GM12878 (cell line): ENCODE data around the gene MPRIP. TPM values are rescaled to one million over a fixed set of nuclear protein-coding genes. Genes with fewer than 3 reads are reported as not detected.

Source experiments
- ATAC-seq: fragments of 200-7000 bp; cut with Tn5 transposase; 3 replicates; pipeline ENCODE4 v1.9.1; 2020; ENCODE audit warnings: mild to moderate bottlenecking, moderate library complexity
- BruUV-seq: library from RNA; stranded (reverse); fragments of 400-500 nt; replicated peaks from 2 replicates; lab custom pipeline; 2021; lab: Mats Ljungman, UMichigan
- CTCF ChIA-PET: fragments of 300-600 bp; sonication (Branson Sonifier 250); formaldehyde crosslinking; extraction: SDS; loops from one replicate; lab custom pipeline; 2021; ENCODE audit warnings: inconsistent platforms; lab: Yijun Ruan, JAX
- POLR2A ChIA-PET: fragments of 350-600 bp; formaldehyde crosslinking; extraction: SDS; loops from one replicate; lab custom pipeline; 2021; ENCODE audit warnings: inconsistent platforms; lab: Charles Lee
- RAD21 ChIA-PET: fragments of 300-600 bp; sonication (Branson Sonifier 250); formaldehyde crosslinking; loops from one replicate; lab custom pipeline; 2023; ENCODE audit warnings: antibody characterized with exemption; ENCODE audit not compliant: unreplicated experiment; lab: Charles Lee
- SMC1A ChIA-PET: fragments of 300-600 bp; sonication (Branson Sonifier 250); formaldehyde crosslinking; loops from one replicate; lab custom pipeline; 2023; ENCODE audit not compliant: unreplicated experiment, uncharacterized antibody; lab: Charles Lee
- DNase-seq: peaks from one replicate; pipeline ENCODE4 v3.0.0-alpha.2; 2011; ENCODE audit warnings: low read depth, low spot score
- FAIRE-seq: peaks from 3 replicates; lab custom pipeline; 2011; peaks lifted over from hg19 to GRCh38; lab: Jason Lieb, UNC
- H2AFZ ChIP-seq: 2 replicates; pipeline ENCODE4 v1.6.0; 2011; ENCODE audit warnings: low read depth, low read length, control low read depth; ENCODE audit not compliant: control insufficient read depth
- H3K27ac ChIP-seq: 2 replicates; pipeline ENCODE4 v1.5.1; 2011; ENCODE audit warnings: control low read depth; ENCODE audit not compliant: control insufficient read depth, insufficient read depth
- H3K27me3 ChIP-seq, 2 experiments: replicated peaks in 1 of 2; 2 replicates each; pipeline versions ENCODE4 v1.6.0 to v1.6.1; 2011; ENCODE audit warnings: low read length in 1 of 2; ENCODE audit not compliant: control insufficient read depth in 2 of 2, insufficient read depth in 2 of 2
- H3K36me3 ChIP-seq, 2 experiments: 2 replicates each; pipeline ENCODE4 v1.5.1; 2011; ENCODE audit warnings: low read length in 1 of 2; ENCODE audit not compliant: control insufficient read depth in 2 of 2, insufficient read depth in 2 of 2
- H3K4me1 ChIP-seq: 2 replicates; pipeline ENCODE4 v1.6.1; 2011; ENCODE audit warnings: mild to moderate bottlenecking, low read length, moderate library complexity, mixed read lengths; ENCODE audit not compliant: control insufficient read depth, insufficient read depth
- H3K4me2 ChIP-seq: 2 replicates; pipeline ENCODE4 v1.6.0; 2011; ENCODE audit warnings: control low read depth; ENCODE audit not compliant: control insufficient read depth, insufficient read depth
- H3K4me3 ChIP-seq: fragments of 200-600 bp; sonication (generic); 2 replicates; pipeline ENCODE4 v1.5.1; 2016
- H3K79me2 ChIP-seq: 2 replicates; pipeline ENCODE4 v1.6.0; 2011; ENCODE audit warnings: low read length; ENCODE audit not compliant: control insufficient read depth, insufficient read depth
- H3K9ac ChIP-seq: 2 replicates; pipeline ENCODE4 v1.8.0; 2011; ENCODE audit warnings: low read length, control low read depth, mixed read lengths; ENCODE audit not compliant: control insufficient read depth, insufficient read depth
- H3K9me3 ChIP-seq: replicated peaks from 3 replicates; pipeline ENCODE4 v1.5.1; 2011; ENCODE audit warnings: mild to moderate bottlenecking, low read length; ENCODE audit not compliant: control insufficient read depth, insufficient read depth
- H4K20me1 ChIP-seq: 2 replicates; pipeline ENCODE4 v1.6.0; 2011; ENCODE audit not compliant: control insufficient read depth, insufficient read depth
- BCL11A ChIP-seq: IDR thresholded peaks from 2 replicates; pipeline ENCODE4 v1.6.1; 2011; ENCODE audit warnings: low read depth, low read length
- EED ChIP-seq: sonication (generic); IDR thresholded peaks from 2 replicates; pipeline ENCODE4 v1.6.1; 2016; ENCODE audit warnings: antibody characterized with exemption, low read depth
- GATAD2B ChIP-seq: fragments of 450-650 bp; conservative IDR thresholded peaks from 2 replicates; pipeline ENCODE4 v1.6.1; 2017; ENCODE audit warnings: low read depth, mild to moderate bottlenecking, moderate library complexity
- HDAC2 ChIP-seq: fragments of 200-600 bp; sonication (generic); IDR thresholded peaks from 2 replicates; pipeline ENCODE4 v1.6.1; 2017
- LARP7 ChIP-seq: fragments of 450-650 bp; IDR thresholded peaks from 2 replicates; pipeline ENCODE4 v1.6.1; 2017; ENCODE audit warnings: mild to moderate bottlenecking
- MEF2B ChIP-seq: fragments of 450-650 bp; IDR thresholded peaks from 2 replicates; pipeline ENCODE4 v1.6.1; 2018; ENCODE audit warnings: mild to moderate bottlenecking, moderate library complexity; ENCODE audit not compliant: partially characterized antibody, poor library complexity, severe bottlenecking
- NBN ChIP-seq: fragments of 450-650 bp; IDR thresholded peaks from 2 replicates; pipeline ENCODE4 v1.6.1; 2016
- NFYB ChIP-seq: IDR thresholded peaks from 2 replicates; pipeline ENCODE4 v1.6.1; 2011; ENCODE audit warnings: low read depth, mild to moderate bottlenecking, low read length, improper control_type of control experiment, moderate library complexity; ENCODE audit not compliant: insufficient read depth
- NR2C1 ChIP-seq: fragments of 450-650 bp; IDR thresholded peaks from 2 replicates; pipeline ENCODE4 v1.6.1; 2017; ENCODE audit warnings: antibody characterized with exemption, mild to moderate bottlenecking, moderate library complexity
- PAX8 ChIP-seq: fragments of 450-650 bp; IDR thresholded peaks from 2 replicates; pipeline ENCODE4 v1.6.1; 2017; ENCODE audit warnings: mild to moderate bottlenecking, moderate library complexity
- RAD21 ChIP-seq: IDR thresholded peaks from 2 replicates; pipeline ENCODE4 v1.6.1; 2011; ENCODE audit warnings: mild to moderate bottlenecking, low read depth, low read length, moderate library complexity; ENCODE audit not compliant: insufficient read depth
- SIX5 ChIP-seq: IDR thresholded peaks from 2 replicates; pipeline ENCODE4 v1.6.1; 2011; ENCODE audit warnings: mild to moderate bottlenecking, low read depth, low read length, moderate library complexity; ENCODE audit not compliant: severe bottlenecking
- SMC3 ChIP-seq: IDR thresholded peaks from 2 replicates; pipeline ENCODE4 v1.6.1; 2011; ENCODE audit warnings: low read length, improper control_type of control experiment, borderline replicate concordance
- STAT1 ChIP-seq: fragments of 450-650 bp; conservative IDR thresholded peaks from 2 replicates; pipeline ENCODE4 v1.6.1; 2014; ENCODE audit warnings: antibody characterized with exemption, mild to moderate bottlenecking
- YY1 ChIP-seq: IDR thresholded peaks from 2 replicates; pipeline ENCODE4 v1.6.1; 2011; ENCODE audit warnings: low read depth, mild to moderate bottlenecking, low read length
- ZNF384 ChIP-seq: IDR thresholded peaks from 2 replicates; pipeline ENCODE4 v1.6.1; 2012; ENCODE audit warnings: low read depth, mild to moderate bottlenecking, low read length, improper control_type of control experiment, borderline replicate concordance
- ZZZ3 ChIP-seq: IDR thresholded peaks from 2 replicates; pipeline ENCODE4 v1.6.1; 2011; ENCODE audit warnings: low read depth; ENCODE audit not compliant: control insufficient read depth, insufficient read length
- WGBS: methylation state at CpG from one replicate; pipeline ENCODE4 v1.1.6; 2016; ENCODE audit warnings: low lambda C conversion rate; ENCODE audit not compliant: insufficient replicate concordance, insufficient coverage; ENCODE audit errors: missing lambda C conversion rate; 5-methylcytosine and 5-hydroxymethylcytosine counted together
- in situ Hi-C: fragments of 300-500 bp; cut with MboI; formaldehyde crosslinking; loops from 9 replicates; pipeline ENCODE4 v1.14.3; 2018; ENCODE audit warnings: mixed read lengths
- intact Hi-C: fragments of 100-400 bp; cut with micrococcal nuclease; formaldehyde crosslinking; loops from one replicate; pipeline ENCODE4 v1.14.2; 2022; ENCODE audit not compliant: unreplicated experiment
- polyA plus RNA-seq, 11 experiments: library from polyadenylated mRNA; depleted of rRNA in 4 of 11; unstranded in 6 of 11; stranded (reverse) in 5 of 11; fragments of >200 nt; fragmentation: Nextera tagmentation in 4 of 11; fragmentation: Illumina TruSeq in 1 of 11; extraction: Ambion mirVana in 4 of 11; extraction: Trizol in 1 of 11; gene quantifications; 1 replicate in 1 of 11; 2 replicates in 10 of 11; pipeline versions ENCODE4 v1.2.1 to v1.2.3, GENCODE V29; 2011 to 2016; ENCODE audit warnings: inconsistent platforms in 2 of 11, missing spikeins in 2 of 11, low read depth in 1 of 11
- total RNA-seq, 4 experiments: library from RNA; depleted of rRNA in 3 of 4; stranded (reverse); fragments of >200 nt in 3 of 4; fragmentation: Illumina TruSeq in 1 of 4; extraction: Trizol in 1 of 4; gene quantifications; 2 replicates each; pipeline versions ENCODE4 v1.2.1 to v1.2.3, GENCODE V29; 2013 to 2021
- TF ChIP-seq, protein P1 (sequence below): fragments of 450-650 bp; IDR thresholded peaks from 2 replicates; pipeline ENCODE4 v1.6.1; 2018; ENCODE audit warnings: borderline replicate concordance, mild to moderate bottlenecking; ENCODE audit not compliant: partially characterized antibody
- TF ChIP-seq, protein P2 (sequence below): IDR thresholded peaks from 2 replicates; pipeline ENCODE4 v1.6.1; 2012; ENCODE audit warnings: low read length, inconsistent platforms
- TF ChIP-seq, protein P3 (sequence below): IDR thresholded peaks from 2 replicates; pipeline ENCODE4 v1.6.1; 2011; ENCODE audit warnings: mild to moderate bottlenecking, low read depth, low read length, moderate library complexity; ENCODE audit not compliant: insufficient replicate concordance

MPRIP gene
- total and polyA plus RNA-seq, 10 of the 15 experiments (the other 5 are each of a cell fraction or from before 2014, with no cell fraction given), result 16.5 to 168 (median 71.7) TPM

DNA sequence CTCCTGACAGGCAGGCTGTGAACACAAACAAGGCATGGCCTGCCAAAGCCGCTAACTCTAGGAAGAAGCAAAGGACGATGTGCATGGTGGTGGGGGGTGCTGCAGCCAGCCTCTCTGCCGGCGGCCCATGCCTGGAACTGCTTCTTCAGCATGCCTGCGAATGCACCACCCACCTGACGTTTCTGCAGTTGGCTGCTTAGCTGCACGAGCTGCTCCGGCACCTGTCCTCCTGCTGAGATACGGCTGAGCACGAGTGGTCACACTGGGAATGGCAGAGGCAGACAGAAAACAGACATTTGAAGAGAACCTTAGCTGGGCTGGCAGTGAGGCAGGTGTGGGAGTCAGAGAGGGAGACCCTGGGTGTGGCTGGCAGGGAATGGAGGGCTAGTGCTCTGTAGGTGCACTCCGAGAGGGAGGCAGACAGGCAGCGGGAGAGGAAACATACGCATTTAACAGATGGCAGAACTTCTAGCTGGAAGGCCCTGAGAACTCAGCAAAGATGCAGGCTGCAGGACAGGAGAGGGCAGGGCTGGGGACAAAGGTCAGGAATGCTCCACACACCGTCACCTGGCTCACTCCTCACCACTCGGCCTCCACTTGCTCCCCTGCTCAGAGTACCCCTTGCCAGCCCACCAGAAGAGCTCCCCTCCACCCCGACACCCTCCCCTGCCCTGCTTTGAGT, 189.5 kb downstream of the MPRIP start:
- Histone ChIP-seq H3K4me2 (no peak overlapping the region), H3K36me3 (peaks cover 8 to 21% of the 10 kb centered on the region in 2 experiments; a peak in 3 of 4 replicates), H3K27ac (no peak overlapping the region), H3K27me3 (no peaks in the 10 kb centered on the region), H3K9ac (no peak overlapping the region), H4K20me1 (no peaks in the 10 kb centered on the region), H2AFZ (no peak overlapping the region), H3K79me2 (peaks cover 15% of the 10 kb centered on the region), H3K4me3 (no peak overlapping the region), H3K9me3 (no peaks in the 10 kb centered on the region), H3K4me1 (peaks cover 6% of the 10 kb centered on the region)
- in situ Hi-C loops, result no loop called here
- TF ChIP-seq PAX8, result no peak
- no peak for TF ChIP-seq RAD21
- no peak for TF ChIP-seq HDAC2
- TF ChIP-seq, protein P1, sequence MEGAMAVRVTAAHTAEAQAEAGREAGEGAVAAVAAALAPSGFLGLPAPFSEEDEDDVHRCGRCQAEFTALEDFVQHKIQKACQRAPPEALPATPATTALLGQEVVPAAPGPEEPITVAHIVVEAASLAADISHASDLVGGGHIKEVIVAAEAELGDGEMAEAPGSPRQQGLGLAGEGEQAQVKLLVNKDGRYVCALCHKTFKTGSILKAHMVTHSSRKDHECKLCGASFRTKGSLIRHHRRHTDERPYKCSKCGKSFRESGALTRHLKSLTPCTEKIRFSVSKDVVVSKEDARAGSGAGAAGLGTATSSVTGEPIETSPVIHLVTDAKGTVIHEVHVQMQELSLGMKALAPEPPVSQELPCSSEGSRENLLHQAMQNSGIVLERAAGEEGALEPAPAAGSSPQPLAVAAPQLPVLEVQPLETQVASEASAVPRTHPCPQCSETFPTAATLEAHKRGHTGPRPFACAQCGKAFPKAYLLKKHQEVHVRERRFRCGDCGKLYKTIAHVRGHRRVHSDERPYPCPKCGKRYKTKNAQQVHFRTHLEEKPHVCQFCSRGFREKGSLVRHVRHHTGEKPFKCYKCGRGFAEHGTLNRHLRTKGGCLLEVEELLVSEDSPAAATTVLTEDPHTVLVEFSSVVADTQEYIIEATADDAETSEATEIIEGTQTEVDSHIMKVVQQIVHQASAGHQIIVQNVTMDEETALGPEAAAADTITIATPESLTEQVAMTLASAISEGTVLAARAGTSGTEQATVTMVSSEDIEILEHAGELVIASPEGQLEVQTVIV, result no peak
- no peak for TF ChIP-seq LARP7
- TF ChIP-seq, protein P2, sequence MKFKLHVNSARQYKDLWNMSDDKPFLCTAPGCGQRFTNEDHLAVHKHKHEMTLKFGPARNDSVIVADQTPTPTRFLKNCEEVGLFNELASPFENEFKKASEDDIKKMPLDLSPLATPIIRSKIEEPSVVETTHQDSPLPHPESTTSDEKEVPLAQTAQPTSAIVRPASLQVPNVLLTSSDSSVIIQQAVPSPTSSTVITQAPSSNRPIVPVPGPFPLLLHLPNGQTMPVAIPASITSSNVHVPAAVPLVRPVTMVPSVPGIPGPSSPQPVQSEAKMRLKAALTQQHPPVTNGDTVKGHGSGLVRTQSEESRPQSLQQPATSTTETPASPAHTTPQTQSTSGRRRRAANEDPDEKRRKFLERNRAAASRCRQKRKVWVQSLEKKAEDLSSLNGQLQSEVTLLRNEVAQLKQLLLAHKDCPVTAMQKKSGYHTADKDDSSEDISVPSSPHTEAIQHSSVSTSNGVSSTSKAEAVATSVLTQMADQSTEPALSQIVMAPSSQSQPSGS, result no peak
- no peak for TF ChIP-seq ZZZ3
- TF ChIP-seq, protein P3, sequence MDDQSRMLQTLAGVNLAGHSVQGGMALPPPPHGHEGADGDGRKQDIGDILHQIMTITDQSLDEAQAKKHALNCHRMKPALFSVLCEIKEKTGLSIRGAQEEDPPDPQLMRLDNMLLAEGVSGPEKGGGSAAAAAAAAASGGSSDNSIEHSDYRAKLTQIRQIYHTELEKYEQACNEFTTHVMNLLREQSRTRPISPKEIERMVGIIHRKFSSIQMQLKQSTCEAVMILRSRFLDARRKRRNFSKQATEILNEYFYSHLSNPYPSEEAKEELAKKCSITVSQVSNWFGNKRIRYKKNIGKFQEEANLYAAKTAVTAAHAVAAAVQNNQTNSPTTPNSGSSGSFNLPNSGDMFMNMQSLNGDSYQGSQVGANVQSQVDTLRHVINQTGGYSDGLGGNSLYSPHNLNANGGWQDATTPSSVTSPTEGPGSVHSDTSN, result no peak
- no peak for TF ChIP-seq ZNF384
- no peak for TF ChIP-seq NFYB
- no peak for TF ChIP-seq BCL11A
- no peak for TF ChIP-seq NBN
- TF ChIP-seq SIX5, result no peak
- TF ChIP-seq NR2C1, result no peak
- TF ChIP-seq STAT1, result no peak
- TF ChIP-seq EED, result no peak
- no peak for TF ChIP-seq GATAD2B
- no peak for TF ChIP-seq SMC3
- TF ChIP-seq YY1, result no peak
- TF ChIP-seq MEF2B, result no peak
- ChIA-PET SMC1A (no interaction called here), RAD21 (no interaction called here), CTCF (no interaction called here), POLR2A (interaction anchor here (0.5 kb wide), 1 partner anchor 908 kb away, joined by 7 read pairs; no protein-coding TSS in a partner anchor)
- BruUV-seq, result no TSS peak
- no peak for DNase-seq
- intact Hi-C loops, result loop anchor here (10.0 kb wide), 1 partner anchor 227 kb away; no protein-coding TSS in a partner anchor
- 98% methylated on average over 14 of the region's 16 CpGs for WGBS
- ATAC-seq, result no peak
- FAIRE-seq, result no peak
